HG02623 (cell line): Measurements from ENCODE around the gene ZBTB26.

Experiments used
- ATAC-seq: cut with Tn5 transposase; IDR thresholded peaks from one replicate; pipeline ENCODE4 v1.9.1; 2021; ENCODE audit warnings: moderate library complexity; ENCODE audit not compliant: unreplicated experiment

Gene ZBTB26

GRCh38 chr9:122931226-122932121, at the start of gene ZBTB26:
Gene ZBTB26 (minus strand): TSS chr9:122931512. CDS start chr9:122919934, 11,578 bp downstream.
- ATAC-seq = peak; percentile 93

DNA sequence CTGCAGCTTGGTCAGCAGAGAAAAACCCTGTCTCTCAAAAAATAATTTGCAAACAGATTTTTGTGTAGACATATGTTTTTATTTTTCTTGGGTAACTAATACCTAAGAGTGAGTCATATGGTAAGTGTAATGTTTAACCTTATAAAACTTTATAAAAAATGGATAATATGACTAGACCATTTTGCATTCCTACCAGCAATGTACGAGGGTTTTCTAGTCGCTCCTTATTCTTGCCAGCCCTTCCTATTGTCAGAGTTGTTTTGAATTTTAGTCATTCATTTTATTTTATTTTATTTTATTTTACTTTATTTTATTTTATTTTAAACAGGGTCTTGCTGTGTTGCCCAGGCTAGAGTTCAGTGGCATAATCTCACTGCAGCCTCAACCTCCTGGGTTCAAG, 47.3 kb upstream of the ZBTB26 start:
- no peak for ATAC-seq

GRCh38 chr9:122975196-122975595, 43.9 kb upstream of the ZBTB26 start:
- no peak for ATAC-seq

GRCh38 chr9:122961139-122961538, 29.8 kb upstream of the ZBTB26 start:
- ATAC-seq = no peak

DNA sequence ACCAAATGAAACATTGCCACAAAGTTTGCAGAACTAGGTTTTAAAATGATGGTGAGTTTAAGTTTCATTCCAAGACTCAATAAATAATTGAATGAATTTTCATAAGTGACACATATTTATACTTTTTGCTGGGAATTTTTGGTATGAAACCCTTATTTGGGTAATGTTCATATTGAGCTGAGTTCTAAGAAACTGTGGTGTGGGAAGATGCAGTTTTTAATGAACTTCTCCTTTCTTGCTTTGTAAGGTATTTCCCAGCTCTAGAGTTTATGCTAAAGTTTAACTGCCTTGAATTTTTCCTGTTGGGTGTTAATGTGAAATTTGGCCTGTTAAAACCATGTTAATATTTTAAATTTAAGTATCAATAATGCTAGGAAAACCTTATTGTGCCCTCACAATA, 24.6 kb upstream of the ZBTB26 start:
- no peak for ATAC-seq

DNA sequence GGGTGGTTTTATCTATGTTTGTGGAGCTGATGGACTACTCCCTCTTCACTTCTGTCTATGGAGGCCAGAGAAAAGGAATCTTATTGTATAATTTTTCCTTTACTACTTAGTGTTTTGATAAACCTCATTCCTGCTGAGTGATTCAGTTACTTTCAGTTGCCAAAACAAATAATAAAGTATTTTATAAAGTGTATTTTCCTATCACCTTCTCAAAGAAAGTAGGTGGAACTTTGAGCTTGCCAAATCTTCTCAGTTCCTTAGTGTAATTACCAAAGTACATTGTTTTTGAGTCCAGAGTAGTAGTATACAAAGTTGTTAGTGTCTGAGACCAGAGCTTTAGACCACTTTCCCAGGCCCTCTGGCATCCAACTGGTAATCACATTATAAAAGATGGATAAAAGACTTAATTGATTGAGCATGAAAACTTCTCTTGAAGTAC, 23.0 kb upstream of the ZBTB26 start:
- no peak for ATAC-seq

DNA sequence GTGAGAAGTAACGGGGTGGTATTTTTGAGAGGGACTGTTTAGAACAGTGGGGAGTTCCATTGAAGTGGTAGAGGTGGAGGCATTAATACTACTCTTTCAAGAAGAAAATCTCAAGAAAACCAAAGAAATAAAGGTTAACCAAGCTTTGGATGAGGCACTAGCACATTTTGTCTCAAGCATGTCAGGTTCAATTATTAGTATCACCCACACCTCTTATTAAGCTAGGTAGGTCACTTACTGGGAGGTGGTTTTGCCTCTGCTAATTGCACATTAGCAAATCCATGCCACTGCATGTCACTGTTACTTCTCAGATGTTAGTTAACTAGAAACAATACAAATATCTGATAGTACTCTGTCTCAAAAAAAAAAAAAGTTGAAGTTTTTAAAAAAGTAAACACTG, 19.7 kb upstream of the ZBTB26 start:
- ATAC-seq = no peak

- no peak for ATAC-seq
Measured at GRCh38 chr9:122950263-122950662, 19.0 kb upstream of the ZBTB26 start.

DNA sequence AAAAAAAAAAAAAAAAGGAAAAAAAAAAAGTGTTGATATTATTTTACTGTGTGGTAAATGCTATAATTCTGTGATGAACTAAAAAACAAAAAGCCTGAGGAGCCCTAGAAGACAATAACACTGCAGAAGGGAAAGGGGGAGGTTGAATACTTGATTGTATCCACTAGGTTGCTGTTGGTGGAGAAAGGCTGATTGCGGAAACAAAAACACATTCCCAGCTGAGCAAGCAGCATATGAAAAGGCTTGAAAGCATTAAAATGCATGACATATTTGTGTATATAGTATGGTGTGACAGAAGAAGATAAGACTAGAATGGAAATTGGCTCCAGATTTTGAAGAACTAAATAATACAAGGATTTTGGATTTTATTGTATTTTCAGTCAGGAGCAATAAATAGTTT, 18.4 kb upstream of the ZBTB26 start:
- no peak for ATAC-seq

- no peak for ATAC-seq
Measured at GRCh38 chr9:122948313-122948712, 17.0 kb upstream of the ZBTB26 start.

- ATAC-seq = no peak
Measured at GRCh38 chr9:122946461-122947005, 15.2 kb upstream of the ZBTB26 start.

DNA sequence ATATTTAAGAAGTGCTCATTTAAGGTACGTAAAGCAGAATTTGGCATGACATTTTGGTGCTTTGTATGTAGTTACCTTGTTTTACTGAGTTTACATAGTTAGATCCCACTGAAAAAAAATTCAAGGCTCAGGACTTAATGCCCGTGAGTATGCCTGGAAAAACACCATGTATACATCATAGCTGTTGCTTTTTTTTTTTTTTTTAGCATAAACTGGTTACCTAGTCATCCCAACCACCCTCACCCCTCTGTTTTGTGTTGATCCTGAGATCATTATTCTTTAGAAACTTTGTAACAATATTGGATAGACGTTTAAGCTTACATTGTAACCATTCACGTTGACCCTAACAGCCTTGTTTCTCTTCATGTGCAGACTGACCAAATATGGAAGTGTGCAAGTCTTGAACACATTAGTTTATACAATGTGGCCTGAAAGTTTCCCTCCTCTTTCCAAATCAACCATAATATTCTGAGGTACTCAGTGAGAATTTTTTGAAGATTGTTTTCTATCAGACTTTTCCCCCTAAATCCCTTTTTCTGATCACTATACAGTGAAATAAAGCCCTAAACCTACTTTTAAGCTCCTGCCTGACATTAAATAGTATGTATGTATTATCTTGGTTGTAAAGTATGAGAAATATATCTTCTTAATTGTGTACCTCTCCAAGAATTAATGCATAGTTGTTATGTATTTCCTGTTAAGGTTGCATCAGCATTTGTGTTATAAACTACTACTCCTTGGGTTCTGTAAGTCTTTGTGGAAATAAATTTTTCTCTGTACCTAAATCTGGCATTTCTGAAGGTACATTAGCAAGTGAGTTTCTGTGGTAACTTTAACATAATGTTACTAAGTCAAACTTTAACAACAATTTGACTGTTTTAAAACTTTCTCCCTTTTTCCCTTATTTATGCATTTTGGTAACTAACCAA, 13.9 kb upstream of the ZBTB26 start:
- ATAC-seq = no peak

DNA sequence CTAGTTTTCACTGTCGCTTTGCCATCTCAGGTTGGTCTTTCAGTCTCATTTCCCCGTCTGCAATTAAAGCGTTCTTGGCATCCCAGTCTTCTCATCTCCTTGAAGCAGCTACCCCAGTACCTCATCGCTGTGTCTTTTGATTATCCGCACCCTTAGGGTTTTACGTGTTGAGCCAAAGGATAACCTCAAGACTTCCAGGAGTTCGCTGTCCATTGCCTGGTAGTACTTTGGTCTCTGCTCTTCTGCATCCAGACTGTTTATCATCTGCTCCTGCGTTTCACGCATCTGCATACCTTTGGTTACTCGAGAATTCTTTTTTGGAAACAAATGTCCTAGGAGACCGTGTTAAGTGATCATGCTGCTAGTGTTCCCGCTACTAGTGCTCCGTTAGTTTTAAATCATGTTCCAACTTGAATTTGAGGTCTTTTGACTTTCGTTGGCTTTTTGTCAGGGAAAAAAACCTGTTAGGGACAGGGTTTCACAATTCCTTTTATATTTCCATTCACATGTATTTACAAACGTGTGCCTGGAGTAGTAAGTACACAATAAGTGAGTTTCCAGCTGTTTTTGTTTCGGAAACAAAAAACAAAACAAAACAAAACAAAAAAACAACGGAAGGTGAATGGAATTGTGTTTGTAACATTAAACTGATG, 10.4 kb upstream of the ZBTB26 start:
- no peak for ATAC-seq

- peak; percentile 98 for ATAC-seq
Measured at GRCh38 chr9:122940749-122941581, 9.7 kb upstream of the ZBTB26 start, which contains the start of gene RABGAP1. Gene RABGAP1 (plus strand): TSS chr9:122941020. CDS start chr9:122957060, 16,040 bp downstream.

DNA sequence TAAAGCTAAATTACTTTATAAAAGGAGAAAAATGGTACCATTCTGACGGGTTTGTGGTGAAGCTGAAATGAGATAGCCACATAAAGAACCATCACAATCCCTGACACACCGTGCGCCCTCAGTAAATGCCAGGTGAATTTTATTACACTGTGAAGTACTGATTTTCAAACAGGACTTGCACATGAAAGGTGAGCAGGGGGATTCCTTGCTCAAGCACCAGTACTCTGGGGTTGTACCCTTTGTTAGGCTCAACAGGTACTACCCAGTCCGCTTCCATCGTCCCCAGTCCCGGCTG, 9.1 kb upstream of the ZBTB26 start:
- ATAC-seq = no peak

GRCh38 chr9:122939601-122940000, 8.3 kb upstream of the ZBTB26 start:
- no peak for ATAC-seq

DNA sequence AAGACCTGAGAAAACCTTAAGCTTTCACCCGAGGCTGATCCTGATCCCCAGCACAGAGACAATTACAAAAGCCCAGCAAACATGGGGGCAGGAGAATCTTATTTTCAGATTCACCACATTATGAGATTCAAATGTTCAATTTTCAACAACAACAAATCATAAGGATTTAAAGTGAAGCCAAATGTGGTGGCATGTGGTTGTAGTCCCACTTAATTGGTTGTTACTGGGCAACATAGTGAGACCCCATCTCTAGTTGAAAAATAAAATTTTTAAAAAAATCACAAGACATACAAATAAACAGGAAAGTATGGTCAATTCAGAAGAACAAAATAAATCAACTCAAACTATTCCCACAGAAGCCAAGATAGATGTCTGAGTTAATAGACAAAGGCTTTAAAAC, 5.6 kb upstream of the ZBTB26 start:
- ATAC-seq = no peak

DNA sequence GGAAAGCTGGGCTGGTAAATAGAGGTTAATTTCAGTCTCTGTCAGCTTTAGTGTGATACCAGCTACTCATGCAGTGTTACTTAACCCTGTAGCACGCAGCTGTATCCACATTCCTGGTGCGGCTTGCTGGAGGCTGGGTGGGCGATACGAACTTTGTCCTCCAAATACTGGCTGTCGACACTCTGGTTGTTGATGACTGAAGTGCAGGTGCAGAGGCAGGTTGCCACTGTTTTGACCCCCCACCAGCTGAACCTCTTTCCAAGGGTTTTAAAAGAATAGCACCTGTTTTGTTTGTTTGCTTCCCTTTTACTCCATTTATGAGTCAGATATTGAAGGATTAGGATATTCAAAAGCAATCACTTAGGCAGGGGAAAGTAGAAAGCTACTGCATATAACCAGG, 5.2 kb upstream of the ZBTB26 start:
- ATAC-seq = no peak

DNA sequence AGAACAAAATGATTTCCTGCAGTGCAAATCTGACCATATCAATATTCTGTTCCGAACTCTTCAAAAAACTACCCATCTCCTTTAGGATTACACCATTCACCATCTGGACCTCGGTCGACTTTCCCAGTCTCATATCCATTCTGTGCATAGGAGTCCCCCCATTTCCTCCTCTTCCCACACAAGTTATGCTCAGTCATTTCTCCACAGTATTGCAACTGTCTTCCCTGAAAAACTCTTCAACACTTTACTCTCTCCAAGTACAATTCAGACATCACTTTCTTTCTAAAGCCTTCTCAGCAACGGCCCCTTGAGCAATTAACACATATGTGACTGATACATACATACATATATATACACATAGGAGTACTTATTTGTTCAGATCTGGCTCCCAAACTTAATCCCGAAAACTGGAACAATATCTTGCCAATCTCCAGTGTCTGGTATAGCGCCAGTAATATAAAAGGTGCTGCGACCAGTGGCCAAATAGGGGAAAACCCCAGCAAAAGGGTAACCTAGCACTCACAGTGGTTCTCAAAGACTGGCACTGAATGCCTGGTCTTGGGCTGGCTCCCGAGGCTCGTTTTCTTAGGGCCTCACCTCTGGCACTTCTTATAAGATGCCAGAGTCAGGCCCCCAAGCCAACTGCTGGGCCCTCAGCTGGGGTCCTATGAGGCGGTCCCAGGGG, 629 bp downstream of the ZBTB26 start:
- no peak for ATAC-seq
